PC-3 (cell line): ENCODE measurements around the gene TFDP2. TPM values are rescaled to one million over a fixed set of nuclear protein-coding genes. Genes with fewer than 3 reads are reported as not detected.

Experiments
- ATAC-seq: fragments of 200-7000 bp; cut with Tn5 transposase; 2 replicates; pipeline ENCODE4 v1.9.1; 2020; ENCODE audit warnings: mild to moderate bottlenecking, moderate library complexity
- BruUV-seq: library from RNA; stranded (reverse); fragments of 400-500 nt; replicated peaks from 2 replicates; lab custom pipeline; 2021; lab: Mats Ljungman, UMichigan
- CTCF ChIA-PET: fragments of 300-600 bp; sonication (Branson Sonifier 250); formaldehyde crosslinking; loops from one replicate; lab custom pipeline; 2022; ENCODE audit warnings: antibody characterized with exemption; lab: Charles Lee
- POLR2A ChIA-PET: fragments of 300-600 bp; sonication (Branson Sonifier 250); formaldehyde crosslinking; loops from one replicate; lab custom pipeline; 2022; ENCODE audit warnings: antibody characterized with exemption; ENCODE audit not compliant: unreplicated experiment; lab: Charles Lee
- DNase-seq: peaks from one replicate; pipeline ENCODE4 v3.0.0-alpha.2; 2015
- H2AFZ ChIP-seq: fragments of 300-600 bp; sonication (generic); 2 replicates; pipeline ENCODE4 v1.6.0; 2016; ENCODE audit warnings: antibody characterized with exemption, low read length
- H3F3A ChIP-seq: fragments of 300-600 bp; sonication (generic); one replicate; pipeline ENCODE4 v1.6.0; 2017; ENCODE audit warnings: antibody characterized with exemption, low read length, control low read depth, mild to moderate bottlenecking; ENCODE audit not compliant: unreplicated experiment
- H3K27ac ChIP-seq: fragments of 300-600 bp; sonication (generic); 2 replicates; pipeline ENCODE4 v1.5.1; 2016; ENCODE audit warnings: mild to moderate bottlenecking, low read length
- H3K27me3 ChIP-seq: fragments of 300-600 bp; sonication (generic); 2 replicates; pipeline ENCODE4 v1.6.1; 2016; ENCODE audit warnings: low read length, mixed read lengths
- H3K36me3 ChIP-seq: fragments of 300-600 bp; sonication (generic); 2 replicates; pipeline ENCODE4 v1.6.1; 2016; ENCODE audit warnings: low read depth, mixed run types, low read length, mixed read lengths
- H3K4me1 ChIP-seq: fragments of 300-600 bp; sonication (generic); 2 replicates; pipeline ENCODE4 v1.5.1; 2016; ENCODE audit warnings: low read length; ENCODE audit not compliant: insufficient read depth
- H3K4me2 ChIP-seq: fragments of 300-600 bp; sonication (generic); 2 replicates; pipeline ENCODE4 v1.6.0; 2016; ENCODE audit warnings: low read length
- H3K4me3 ChIP-seq: fragments of 300-600 bp; sonication (generic); 2 replicates; pipeline ENCODE4 v1.5.1; 2016; ENCODE audit warnings: mild to moderate bottlenecking, low read length, mixed read lengths
- H3K79me2 ChIP-seq: fragments of 300-600 bp; sonication (generic); 2 replicates; pipeline ENCODE4 v1.6.1; 2017; ENCODE audit warnings: low read length, mixed read lengths
- H3K9ac ChIP-seq: fragments of 300-600 bp; sonication (generic); 2 replicates; pipeline ENCODE4 v1.6.0; 2016; ENCODE audit warnings: mild to moderate bottlenecking, low read length
- H3K9me2 ChIP-seq: fragments of 300-600 bp; sonication (generic); replicated peaks from 2 replicates; pipeline ENCODE4 v1.6.1; 2016; ENCODE audit warnings: mixed run types, low read length, mixed read lengths
- H3K9me3 ChIP-seq: fragments of 300-600 bp; sonication (generic); 2 replicates; pipeline ENCODE4 v1.6.1; 2016; ENCODE audit warnings: low read length, mixed read lengths
- H4K20me1 ChIP-seq: fragments of 300-600 bp; sonication (generic); 2 replicates; pipeline ENCODE4 v1.6.1; 2016; ENCODE audit warnings: low read length, mixed read lengths
- CTCF ChIP-seq: fragments of 300-600 bp; sonication (generic); conservative IDR thresholded peaks from 2 replicates; pipeline ENCODE4 v1.5.1; 2017; ENCODE audit warnings: antibody characterized with exemption, low read depth, mild to moderate bottlenecking, low read length
- EZH2 ChIP-seq: fragments of 300-600 bp; sonication (generic); IDR thresholded peaks from one replicate; pipeline ENCODE4 v1.6.1; 2017; ENCODE audit warnings: antibody characterized with exemption, mild to moderate bottlenecking, low read length; ENCODE audit not compliant: unreplicated experiment
- EZH2phosphoT487 ChIP-seq: fragments of 300-600 bp; sonication (generic); IDR thresholded peaks from 2 replicates; pipeline ENCODE4 v1.6.1; 2018; ENCODE audit warnings: mild to moderate bottlenecking, antibody characterized with exemption, low read length, borderline replicate concordance
- intact Hi-C: fragments of 100-400 bp; cut with micrococcal nuclease; formaldehyde crosslinking; loops from 2 replicates; pipeline ENCODE4 v1.9.0; 2023
- total RNA-seq: library from RNA; depleted of rRNA; stranded (reverse); fragments of >200 nt; gene quantifications from 2 replicates; pipeline ENCODE4 v1.2.3, GENCODE V29; 2014

The TFDP2 gene
- total RNA-seq, 1 experiment from 2014 or later, result 37.9 TPM

GRCh38 chr3:142154186-142154585 is 4.8 kb upstream of the TFDP2 start:
- ATAC-seq, result no peak
- Histone ChIP-seq H2AFZ (no peak overlapping the region), H3K27me3 (no peaks in the 10 kb centered on the region), H3K27ac (no peak overlapping the region), H3K9me2 (no peaks in the 10 kb centered on the region), H3K4me3 (no peak overlapping the region), H4K20me1 (no peaks in the 10 kb centered on the region), H3K9me3 (no peaks in the 10 kb centered on the region), H3K9ac (no peak overlapping the region), H3K4me2 (no peak overlapping the region), H3K36me3 (no peaks in the 10 kb centered on the region), H3K4me1 (no peaks in the 10 kb centered on the region), H3K79me2 (no peaks in the 10 kb centered on the region), H3F3A (no peaks in the 10 kb centered on the region)
- ChIA-PET POLR2A (no interaction called here), CTCF (no interaction called here)
- intact Hi-C loops, result no loop called here
- DNase-seq, result no peak
- TF ChIP-seq CTCF, result no peak
- TF ChIP-seq EZH2phosphoT487, result no peak
- no peak for TF ChIP-seq EZH2
- BruUV-seq, result no TSS peak

GRCh38 chr3:142152384-142152783 is 3.0 kb upstream of the TFDP2 start:
- H3K36me3 ChIP-seq, result no peaks in the 10 kb centered on the region
- peaks cover 5% of the 10 kb centered on the region for H3K4me1 ChIP-seq
- H3K4me3 ChIP-seq, result no peak overlapping the region
- H3K27me3 ChIP-seq, result no peaks in the 10 kb centered on the region
- TF ChIP-seq EZH2phosphoT487 (no peak), CTCF (0 out of 2 replicates have a peak, but pooled peaks have one; percentile 34), EZH2 (no peak)
- no peaks in the 10 kb centered on the region for H3K9me2 ChIP-seq
- no peaks in the 10 kb centered on the region for H3F3A ChIP-seq
- H3K27ac ChIP-seq, result no peak overlapping the region
- POLR2A ChIA-PET, result no interaction called here
- CTCF ChIA-PET, result no interaction called here
- no peak overlapping the region for H3K4me2 ChIP-seq
- H4K20me1 ChIP-seq, result no peaks in the 10 kb centered on the region
- intact Hi-C loops, result no loop called here
- no peak overlapping the region for H3K9ac ChIP-seq
- BruUV-seq, result no TSS peak
- peaks cover 11% of the 10 kb centered on the region; the same call in 1 of the 2 replicates for H3K79me2 ChIP-seq
- H2AFZ ChIP-seq, result no peak overlapping the region
- H3K9me3 ChIP-seq, result no peaks in the 10 kb centered on the region
- peak; percentile 6 for DNase-seq
- no peak for ATAC-seq

GRCh38 chr3:142151828-142152227 is 2.5 kb upstream of the TFDP2 start:
- no peak overlapping the region for H2AFZ ChIP-seq
- no peak overlapping the region for H3K4me3 ChIP-seq
- no peaks in the 10 kb centered on the region for H3F3A ChIP-seq
- no peaks in the 10 kb centered on the region for H3K9me3 ChIP-seq
- H3K4me2 ChIP-seq, result no peak overlapping the region
- no peaks in the 10 kb centered on the region for H4K20me1 ChIP-seq
- POLR2A ChIA-PET, result no interaction called here
- CTCF ChIA-PET, result no interaction called here
- TF ChIP-seq CTCF, result no peak
- TF ChIP-seq EZH2, result no peak
- TF ChIP-seq EZH2phosphoT487, result no peak
- ATAC-seq (no peak), DNase-seq (no peak)
- BruUV-seq, result no TSS peak
- no peaks in the 10 kb centered on the region for H3K27me3 ChIP-seq
- no peaks in the 10 kb centered on the region for H3K36me3 ChIP-seq
- H3K9ac ChIP-seq, result no peak overlapping the region
- peaks cover 13% of the 10 kb centered on the region; the same call in 1 of the 2 replicates for H3K79me2 ChIP-seq
- peaks cover 9% of the 10 kb centered on the region for H3K4me1 ChIP-seq
- intact Hi-C loops, result no loop called here
- no peak overlapping the region for H3K27ac ChIP-seq
- no peaks in the 10 kb centered on the region for H3K9me2 ChIP-seq
